Measurements from ENCODE around the gene VAV2. TPM values are rescaled to one million over a fixed set of nuclear protein-coding genes. Genes with fewer than 3 reads are reported as not detected.
A peak's percentile ranks its signal among the peaks of the same experiment; 100 is the strongest.

VAV2 gene
- total and polyA plus RNA-seq, 4 donors, result 4.9 to 26.4 (median 17.0) TPM

GRCh38 chr9:133819923-133820322 lies 172.2 kb downstream of the VAV2 start:
- WGBS, result 95% methylated on average over 5 of the region's 5 CpGs
- H3K36me3 ChIP-seq (ENCODE audit: control insufficient read depth in 4 of 4, insufficient read depth in 3 of 4, low read depth in 1 of 4, low read length in 3 of 4), result peaks cover 2 to 11% (median 9%) of the 10 kb centered on the region in 4 donors
- H3K27ac ChIP-seq (ENCODE audit: low read depth in 1 of 2, low read length in 2 of 2), result no peak overlapping the region
- H3K9ac ChIP-seq (ENCODE audit: low read depth in 1 of 2, low read length in 2 of 2), result no peak overlapping the region
- H3K9me3 ChIP-seq (ENCODE audit: control insufficient read depth in 4 of 4, low read length in 3 of 4), result no peaks in the 10 kb centered on the region
- H3K27me3 ChIP-seq (ENCODE audit: control insufficient read depth in 4 of 4, insufficient read depth in 4 of 4, low read length in 3 of 4), result no peaks in the 10 kb centered on the region
- H3K4me3 ChIP-seq (ENCODE audit: low read depth in 1 of 3, low read length in 3 of 3), result no peak overlapping the region
- H3K4me1 ChIP-seq (ENCODE audit: control insufficient read depth in 4 of 4, insufficient read depth in 4 of 4, low read length in 3 of 4), result no peaks in the 10 kb centered on the region
- TF ChIP-seq NR2F2 (IDR thresholded peaks at IDR 0.05), result no peak
- TF ChIP-seq GABPA (IDR thresholded peaks at IDR 0.05 in 1 of 2, conservative IDR thresholded peaks at IDR 0.05 in 1 of 2), result no peak
- TF ChIP-seq HNF4A (conservative IDR thresholded peaks at IDR 0.05), result no peak
- no peak for TF ChIP-seq HNF4G (IDR thresholded peaks at IDR 0.05)
- no peak for TF ChIP-seq SP1 (IDR thresholded peaks at IDR 0.05)
- no peak for TF ChIP-seq RAD21 (IDR thresholded peaks at IDR 0.05)
- no peak for TF ChIP-seq CTCF (IDR thresholded peaks at IDR 0.05; ENCODE audit: low read depth, low read length, missing input control)
- TF ChIP-seq ZBTB33 (IDR thresholded peaks at IDR 0.05), result no peak
- no peak for TF ChIP-seq MAX (IDR thresholded peaks at IDR 0.05)
- TF ChIP-seq YY1 (IDR thresholded peaks at IDR 0.05), result no peak
- no peak for TF ChIP-seq REST (IDR thresholded peaks at IDR 0.05)
- no peak for TF ChIP-seq ATF3 (IDR thresholded peaks at IDR 0.05)
- no peak for TF ChIP-seq EGR1 (IDR thresholded peaks at IDR 0.05; ENCODE audit: low read depth in 2 of 2)
- TF ChIP-seq FOXA2 (IDR thresholded peaks at IDR 0.05), result no peak
- no peak for TF ChIP-seq TAF1 (conservative IDR thresholded peaks at IDR 0.05)
- TF ChIP-seq RXRA (IDR thresholded peaks at IDR 0.05), result no peak
- no peak for DNase-seq (ENCODE audit: low spot score)

- Histone ChIP-seq H3K4me3 (ENCODE audit: low read depth in 1 of 3, low read length in 3 of 3) (no peak overlapping the region), H3K4me1 (ENCODE audit: control insufficient read depth in 4 of 4, insufficient read depth in 4 of 4, low read length in 3 of 4) (no peaks in the 10 kb centered on the region), H3K27ac (ENCODE audit: low read depth in 1 of 2, low read length in 2 of 2) (no peak overlapping the region), H3K9ac (ENCODE audit: low read depth in 1 of 2, low read length in 2 of 2) (no peak overlapping the region), H3K9me3 (ENCODE audit: control insufficient read depth in 4 of 4, low read length in 3 of 4) (no peaks in the 10 kb centered on the region), H3K27me3 (ENCODE audit: control insufficient read depth in 4 of 4, insufficient read depth in 4 of 4, low read length in 3 of 4) (no peaks in the 10 kb centered on the region), H3K36me3 (ENCODE audit: control insufficient read depth in 4 of 4, insufficient read depth in 3 of 4, low read depth in 1 of 4, low read length in 3 of 4) (peaks cover 2 to 13% (median 9%) of the 10 kb centered on the region in 4 donors)
- 96% methylated on average over 3 of the region's 3 CpGs for WGBS
- no peak for TF ChIP-seq CTCF (IDR thresholded peaks at IDR 0.05; ENCODE audit: low read depth, low read length, missing input control)
- TF ChIP-seq YY1 (IDR thresholded peaks at IDR 0.05), result peak; percentile 73
- no peak for TF ChIP-seq ZBTB33 (IDR thresholded peaks at IDR 0.05)
- peak in 1 of 2 donors; percentile 13 for TF ChIP-seq RXRA (IDR thresholded peaks at IDR 0.05)
- peak; percentile 61 to 79 for TF ChIP-seq HNF4A (conservative IDR thresholded peaks at IDR 0.05)
- DNase-seq (ENCODE audit: low spot score), result no peak
These were observed 173.7 kb downstream of the VAV2 start for GRCh38 chr9:133818444-133818843.
